GM18520 (cell line): ENCODE results near the gene EPN3.
A peak's percentile ranks its signal among the peaks of the same experiment; 100 is the strongest.

Experiments
- ATAC-seq: cut with Tn5 transposase; IDR thresholded peaks from one replicate; pipeline ENCODE4 v1.9.1; 2021; ENCODE audit not compliant: unreplicated experiment

EPN3 gene

DNA sequence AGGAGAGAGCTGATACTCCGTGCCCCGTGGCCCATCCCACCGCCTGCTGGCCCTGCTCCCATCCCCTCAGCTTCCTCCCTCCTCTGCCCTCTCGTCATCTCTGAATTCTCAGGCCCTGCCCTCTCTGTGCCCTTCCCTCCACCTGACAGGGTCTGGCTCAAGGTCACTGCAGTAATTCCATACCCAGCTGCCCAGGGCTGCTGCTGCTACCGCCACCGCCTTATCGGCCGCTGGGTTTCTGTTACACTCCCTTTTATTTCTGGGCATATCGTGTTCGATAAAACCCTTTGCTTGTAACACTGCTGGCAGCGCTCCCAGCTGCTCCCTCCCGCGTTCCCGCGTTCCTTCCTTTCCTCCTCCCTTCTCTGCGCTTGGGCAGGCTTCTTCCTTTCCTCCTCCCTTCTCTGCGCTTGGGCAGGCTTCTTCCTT is 1.2 kb downstream of the EPN3 start:
- no peak for ATAC-seq

GRCh38 chr17:50534222-50534978 is 1.9 kb downstream of the EPN3 start:
- no peak for ATAC-seq

GRCh38 chr17:50534979-50535326 is 2.4 kb downstream of the EPN3 start:
- ATAC-seq: no peak

GRCh38 chr17:50535407-50535806 is 2.9 kb downstream of the EPN3 start:
- no peak for ATAC-seq

DNA sequence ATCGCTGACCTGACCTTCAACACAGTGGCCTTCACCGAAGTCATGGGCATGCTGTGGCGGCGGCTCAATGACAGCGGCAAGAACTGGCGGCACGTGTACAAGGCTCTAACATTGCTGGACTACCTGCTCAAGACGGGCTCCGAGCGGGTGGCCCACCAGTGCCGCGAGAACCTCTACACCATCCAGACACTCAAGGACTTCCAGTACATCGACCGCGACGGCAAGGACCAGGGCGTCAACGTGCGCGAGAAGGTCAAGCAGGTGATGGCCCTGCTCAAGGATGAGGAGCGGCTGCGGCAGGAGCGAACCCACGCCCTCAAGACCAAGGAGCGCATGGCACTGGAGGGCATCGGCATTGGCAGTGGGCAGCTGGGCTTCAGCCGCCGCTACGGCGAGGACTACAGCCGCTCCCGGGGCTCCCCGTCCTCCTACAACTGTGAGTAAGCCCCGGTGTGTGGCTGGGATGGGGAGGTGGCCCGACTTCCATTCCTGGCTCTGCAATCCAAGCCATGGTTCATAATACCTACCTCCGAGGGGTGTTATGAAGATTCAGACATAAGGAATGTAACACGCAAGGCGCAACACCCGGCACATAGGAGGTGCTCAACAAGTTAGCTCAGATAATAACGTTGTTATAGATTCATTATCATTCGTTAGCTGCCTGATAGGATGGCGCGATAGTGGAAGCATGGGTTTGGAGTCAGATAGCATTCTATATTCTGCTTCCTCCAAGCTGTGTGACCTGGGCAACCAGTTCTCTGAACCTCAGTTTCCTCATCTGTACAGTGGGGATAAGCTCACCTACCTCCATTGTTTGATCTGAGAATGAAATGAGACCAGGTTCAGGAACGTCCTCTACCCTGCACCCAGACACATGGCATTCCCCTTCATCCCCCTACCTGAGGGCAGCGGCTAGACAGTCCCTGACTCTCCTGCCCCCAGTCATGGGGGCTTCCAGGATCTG is 4.4 kb downstream of the EPN3 start:
- ATAC-seq: no peak

DNA sequence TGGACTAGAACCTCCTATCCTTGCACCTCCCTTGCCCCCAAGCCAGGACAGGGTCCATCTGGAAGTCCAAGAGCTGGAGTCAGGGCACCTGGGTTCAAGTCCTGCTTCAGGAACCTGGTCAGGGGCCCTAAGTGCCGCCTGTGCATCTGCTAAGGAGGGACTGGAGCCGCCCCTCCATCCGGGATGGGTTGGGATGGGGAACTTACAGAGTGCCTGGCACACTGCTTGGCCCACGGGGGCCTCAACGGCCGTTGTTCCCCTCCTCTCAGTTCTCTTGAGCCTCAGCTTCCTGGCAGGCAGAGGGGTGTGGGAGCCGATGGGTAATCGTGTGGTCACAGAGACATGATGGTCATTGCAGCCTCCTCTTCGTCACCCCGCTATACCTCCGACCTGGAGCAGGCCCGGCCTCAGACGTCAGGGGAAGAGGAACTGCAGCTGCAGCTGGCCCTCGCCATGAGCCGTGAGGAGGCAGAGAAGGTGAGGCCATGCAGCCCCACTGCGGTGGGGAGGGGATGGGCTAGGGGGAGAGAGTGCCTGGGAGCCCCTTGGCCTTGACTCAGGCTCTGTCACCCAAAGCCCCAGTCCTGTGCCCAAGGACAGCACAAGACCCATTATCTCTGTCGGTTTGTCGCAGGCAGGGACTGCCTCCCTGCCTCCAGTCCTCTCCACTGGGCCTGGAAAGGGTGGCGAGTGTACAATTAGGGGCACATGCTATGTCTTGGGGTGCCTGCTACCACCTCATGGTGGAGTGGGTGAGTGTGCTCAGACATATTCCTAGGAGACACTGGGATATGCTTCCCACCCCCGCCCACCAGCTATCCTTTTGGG is 5.4 kb downstream of the EPN3 start:
- no peak for ATAC-seq

GRCh38 chr17:50538549-50539410 is 6.2 kb downstream of the EPN3 start:
- no peak for ATAC-seq

GRCh38 chr17:50539762-50540559 is 7.4 kb downstream of the EPN3 start:
- ATAC-seq: no peak

- no peak for ATAC-seq
These were observed 8.2 kb downstream of the EPN3 start for GRCh38 chr17:50540560-50541401.

DNA sequence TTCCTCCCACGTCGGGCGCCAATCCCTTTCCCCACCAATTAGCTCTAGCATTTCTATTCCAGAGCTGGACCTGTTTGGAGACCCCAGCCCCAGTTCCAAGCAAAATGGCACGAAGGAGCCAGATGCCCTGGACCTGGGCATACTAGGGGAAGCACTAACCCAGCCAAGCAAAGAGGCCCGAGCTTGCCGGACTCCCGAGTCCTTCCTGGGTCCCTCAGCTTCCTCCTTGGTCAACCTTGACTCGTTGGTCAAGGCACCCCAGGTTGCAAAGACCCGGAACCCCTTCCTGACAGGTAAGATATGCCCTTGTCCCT is 8.8 kb downstream of the EPN3 start:
- ATAC-seq: no peak

GRCh38 chr17:50541716-50542688 is 9.5 kb downstream of the EPN3 start:
- peak; percentile 54 for ATAC-seq

- ATAC-seq: no peak
These were observed 10.6 kb downstream of the EPN3 start for GRCh38 chr17:50542795-50543774.

- ATAC-seq: no peak
These were observed 12.0 kb downstream of the EPN3 start for GRCh38 chr17:50544516-50544915.

GRCh38 chr17:50545311-50545710 is 12.8 kb downstream of the EPN3 start:
- ATAC-seq: no peak

DNA sequence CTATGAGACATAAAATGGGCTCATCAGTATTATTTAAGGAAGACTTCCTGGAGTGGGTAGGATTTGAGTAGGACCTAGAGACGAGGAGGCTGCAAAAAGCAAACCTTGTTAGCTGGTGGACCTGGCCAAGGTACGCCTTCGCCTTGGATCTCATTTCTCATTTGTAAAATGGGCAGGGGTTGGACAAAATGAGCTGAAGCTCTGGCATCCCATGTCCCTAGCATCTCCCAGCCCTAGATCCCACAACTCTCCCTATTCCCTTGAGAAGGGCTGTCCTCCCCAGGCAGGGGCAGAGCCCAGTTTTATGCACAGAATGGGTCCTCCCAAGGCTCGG is 14.1 kb downstream of the EPN3 start:
- no peak for ATAC-seq

- peak; percentile 82 for ATAC-seq
These were observed 14.7 kb downstream of the EPN3 start, which contains the start of gene SPATA20 for GRCh38 chr17:50547035-50547735. TSS of gene SPATA20 (plus strand) at chr17:50547174. CDS start at chr17:50547209, 35 bp downstream.
